Esophagus squamous epithelium (tissue), 4 donors: ENCODE measurements around the gene LOXHD1.

ENCODE experiments used
- CTCF ChIP-seq, 6 experiments: fragments of 450-650 bp in 4 of 6; fragments of 200-600 bp in 2 of 6; sonication (generic) in 2 of 6; IDR thresholded peaks; one replicate each; pipeline ENCODE4 v1.5.1; 2016 to 2019; ENCODE audit warnings: antibody characterized with exemption in 6 of 6, mild to moderate bottlenecking in 4 of 6, moderate library complexity in 4 of 6
- POLR2A ChIP-seq, 4 donors: fragments of 450-650 bp; IDR thresholded peaks; one replicate each; pipeline ENCODE4 v1.6.1; 2017; ENCODE audit warnings: antibody characterized with exemption in 4 of 4, mild to moderate bottlenecking in 4 of 4, moderate library complexity in 3 of 4

GRCh38 chr18:46509530-46509929 is 147.5 kb downstream of the LOXHD1 start:
- TF ChIP-seq CTCF (IDR thresholded peaks at IDR 0.05) (no peak), POLR2A (IDR thresholded peaks at IDR 0.05) (no peak)
